ENCODE measurements around the gene GPR35. TPM values are rescaled to one million over a fixed set of nuclear protein-coding genes. Genes with fewer than 3 reads are reported as not detected.

The GPR35 gene
- total and polyA plus RNA-seq, 2 of the 13 experiments (the other 11 are each of a cell fraction or from before 2014, with no cell fraction given): 27.1 to 44.2 TPM

DNA sequence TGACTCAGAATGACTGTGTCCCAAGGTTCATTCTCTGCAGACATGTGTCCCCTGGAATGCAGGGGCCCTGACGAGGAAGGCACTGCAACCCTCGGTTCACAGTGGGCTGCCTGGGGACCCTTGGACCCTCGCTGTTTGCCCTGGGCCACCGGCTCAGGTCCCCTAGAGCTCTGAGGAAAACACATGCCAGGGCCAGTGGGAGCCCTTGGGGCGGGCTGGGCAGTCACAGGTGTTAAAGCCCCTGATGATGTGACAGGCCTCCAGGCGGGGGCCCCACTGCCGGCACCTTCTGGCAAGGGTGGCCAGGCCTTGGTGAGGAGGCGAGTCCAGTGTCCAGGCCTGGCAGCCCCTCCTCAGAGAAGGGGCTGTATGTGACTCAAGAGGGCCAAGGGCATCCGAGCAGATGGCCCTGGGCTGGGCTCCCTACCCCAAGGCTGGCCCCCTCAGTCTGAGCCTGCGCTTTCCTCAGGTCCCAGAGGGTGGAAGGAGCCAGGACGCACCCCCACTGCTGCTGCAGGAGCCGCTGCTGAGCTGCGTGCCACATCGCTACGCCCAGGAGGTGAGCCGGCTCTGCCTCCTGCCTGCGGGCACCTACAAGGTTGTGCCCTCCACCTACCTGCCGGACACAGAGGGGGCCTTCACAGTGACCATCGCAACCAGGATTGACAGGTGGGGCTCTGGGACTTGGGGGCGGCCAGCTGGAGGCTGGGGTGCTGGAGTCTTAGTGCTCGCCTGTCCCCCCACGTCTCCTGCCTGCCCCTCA lies 27.7 kb upstream of the GPR35 start:
- Histone ChIP-seq H3K4me1 (ENCODE audit: insufficient read depth, low read length) (peaks cover 44% of the 10 kb centered on the region), H3K27me3 (ENCODE audit: control insufficient read depth in 1 of 2, insufficient read depth in 2 of 2, low read length in 2 of 2) (no peaks in the 10 kb centered on the region), H3K4me3 (replicated peaks in 1 of 3; ENCODE audit: insufficient read depth in 1 of 3, low read depth in 2 of 3, low read length in 3 of 3) (peak overlapping the region in 1 of 3 experiments; percentile 43; a peak in 1 of 6 replicates), H3K9ac (ENCODE audit: insufficient read depth, low read depth, low read length) (peak overlapping the region; percentile 66), H3K4me2 (ENCODE audit: low read depth, low read length) (peak overlapping the region; percentile 62), H4K20me1 (ENCODE audit: insufficient read depth, low read length) (no peaks in the 10 kb centered on the region), H3K27ac (ENCODE audit: extremely low read length, insufficient read depth, low read length) (peak overlapping the region; percentile 94), H2AFZ (ENCODE audit: low read length) (no peak overlapping the region), H3K79me2 (ENCODE audit: insufficient read depth, low read length) (peaks cover 3% of the 10 kb centered on the region), H3K36me3 (replicated peaks in 1 of 2; ENCODE audit: control insufficient read depth in 1 of 2, insufficient read depth in 2 of 2, low read length in 2 of 2) (peaks cover 6 to 9% of the 10 kb centered on the region in 2 experiments; a peak in 3 of 5 replicates), H3K9me3 (ENCODE audit: low read length) (no peaks in the 10 kb centered on the region)
- BruUV-seq (replicated peaks): no TSS peak
- ATAC-seq: peak; percentile 80
- ChIA-PET POLR2A (interaction anchor here (1.5 to 2.7 kb wide), 4 partner anchors 8 to 32 kb away, joined by 6 to 22 read pairs (median 9); partner anchors contain the start of gene CAPN10), CTCF (ENCODE audit: low intra/inter-chr PET ratio, low total read pairs) (no interaction called here)
- in situ Hi-C loops (cut with HindIII; ENCODE audit: extremely low pct_ligation_motif_present, low pct_unique_long_range_greater_than_20kb): no loop called here
- intact Hi-C loops (cut with micrococcal nuclease; ENCODE audit: unreplicated experiment): no loop called here
- WGBS (ENCODE audit: low lambda C conversion rate): 74% methylated on average over 10 of the region's 22 CpGs
- peak; percentile 85 for DNase-seq (ENCODE audit: low spot score)
- peak; percentile 84 for FAIRE-seq
- TF ChIP-seq HDAC2 (CRISPR knock-in tag; IDR thresholded peaks at IDR 0.05): peak; percentile 53; the same call in 1 of the 2 replicates
- TF ChIP-seq GTF2F1 (IDR thresholded peaks at IDR 0.05; ENCODE audit: low read length): no peak
- no peak for TF ChIP-seq FOXP1 (IDR thresholded peaks at IDR 0.05)
- peak; percentile 17; the same call in 1 of the 2 replicates for TF ChIP-seq FOXP1 (CRISPR knock-in tag; IDR thresholded peaks at IDR 0.05)
- 0 out of 2 replicates have a peak, but pooled peaks have one; percentile 30 for TF ChIP-seq TBX2 (CRISPR knock-in tag; IDR thresholded peaks at IDR 0.05; ENCODE audit: borderline replicate concordance)
- no peak for TF ChIP-seq NFE2L1 (CRISPR knock-in tag; IDR thresholded peaks at IDR 0.05; ENCODE audit: borderline replicate concordance)
- no peak for TF ChIP-seq ZNF337 (CRISPR knock-in tag; IDR thresholded peaks at IDR 0.05; ENCODE audit: borderline replicate concordance, low read depth)
- no peak for TF ChIP-seq ZFP41 (CRISPR knock-in tag; IDR thresholded peaks at IDR 0.05; ENCODE audit: borderline replicate concordance)
- peak; percentile 77 for TF ChIP-seq HOXA3 (CRISPR knock-in tag; IDR thresholded peaks at IDR 0.05)
- TF ChIP-seq ZSCAN31 (CRISPR knock-in tag; IDR thresholded peaks at IDR 0.05; ENCODE audit: low read depth): peak; percentile 78; the same call in 1 of the 2 replicates
- TF ChIP-seq ZNF251 (CRISPR knock-in tag; IDR thresholded peaks at IDR 0.05): no peak
- peak; percentile 31; the same call in 1 of the 2 replicates for TF ChIP-seq TFDP1 (CRISPR knock-in tag; IDR thresholded peaks at IDR 0.05; ENCODE audit: borderline replicate concordance)
- TF ChIP-seq, protein P1, sequence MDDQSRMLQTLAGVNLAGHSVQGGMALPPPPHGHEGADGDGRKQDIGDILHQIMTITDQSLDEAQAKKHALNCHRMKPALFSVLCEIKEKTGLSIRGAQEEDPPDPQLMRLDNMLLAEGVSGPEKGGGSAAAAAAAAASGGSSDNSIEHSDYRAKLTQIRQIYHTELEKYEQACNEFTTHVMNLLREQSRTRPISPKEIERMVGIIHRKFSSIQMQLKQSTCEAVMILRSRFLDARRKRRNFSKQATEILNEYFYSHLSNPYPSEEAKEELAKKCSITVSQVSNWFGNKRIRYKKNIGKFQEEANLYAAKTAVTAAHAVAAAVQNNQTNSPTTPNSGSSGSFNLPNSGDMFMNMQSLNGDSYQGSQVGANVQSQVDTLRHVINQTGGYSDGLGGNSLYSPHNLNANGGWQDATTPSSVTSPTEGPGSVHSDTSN (CRISPR knock-in tag; IDR thresholded peaks at IDR 0.05; ENCODE audit: borderline replicate concordance): no peak
- 0 out of 2 replicates have a peak, but pooled peaks have one; percentile 49 for TF ChIP-seq ZNF292 (CRISPR knock-in tag; IDR thresholded peaks at IDR 0.05; ENCODE audit: borderline replicate concordance, low read depth)
- TF ChIP-seq MXD4 (CRISPR knock-in tag; IDR thresholded peaks at IDR 0.05): no peak
- peak; percentile 57 for TF ChIP-seq PHF5A (CRISPR knock-in tag; IDR thresholded peaks at IDR 0.05; ENCODE audit: low read depth, unreplicated experiment)
- TF ChIP-seq, protein P2, sequence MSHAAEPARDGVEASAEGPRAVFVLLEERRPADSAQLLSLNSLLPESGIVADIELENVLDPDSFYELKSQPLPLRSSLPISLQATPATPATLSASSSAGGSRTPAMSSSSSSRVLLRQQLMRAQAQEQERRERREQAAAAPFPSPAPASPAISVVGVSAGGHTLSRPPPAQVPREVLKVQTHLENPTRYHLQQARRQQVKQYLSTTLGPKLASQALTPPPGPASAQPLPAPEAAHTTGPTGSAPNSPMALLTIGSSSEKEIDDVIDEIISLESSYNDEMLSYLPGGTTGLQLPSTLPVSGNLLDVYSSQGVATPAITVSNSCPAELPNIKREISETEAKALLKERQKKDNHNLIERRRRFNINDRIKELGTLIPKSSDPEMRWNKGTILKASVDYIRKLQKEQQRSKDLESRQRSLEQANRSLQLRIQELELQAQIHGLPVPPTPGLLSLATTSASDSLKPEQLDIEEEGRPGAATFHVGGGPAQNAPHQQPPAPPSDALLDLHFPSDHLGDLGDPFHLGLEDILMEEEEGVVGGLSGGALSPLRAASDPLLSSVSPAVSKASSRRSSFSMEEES (CRISPR knock-in tag; IDR thresholded peaks at IDR 0.05): no peak
- no peak for TF ChIP-seq KAT8 (CRISPR knock-in tag; IDR thresholded peaks at IDR 0.05)
- TF ChIP-seq GABPB1 (CRISPR knock-in tag; IDR thresholded peaks at IDR 0.05): peak; percentile 44
